RWPE2 (cell line): ENCODE measurements around the gene SMARCD3.
A peak's percentile ranks its signal among the peaks of the same experiment; 100 is the strongest.

Experiments used
- ATAC-seq: fragments of 200-7000 bp; cut with Tn5 transposase; 3 replicates; pipeline ENCODE4 v1.9.1; 2021; ENCODE audit warnings: low read depth
- DNase-seq: peaks from one replicate; pipeline ENCODE4 v3.0.0-alpha.2; 2020; ENCODE audit warnings: low spot score
- H3K27ac ChIP-seq: fragments of 450-650 bp; 2 replicates; pipeline ENCODE4 v1.5.1; 2017; ENCODE audit warnings: mild to moderate bottlenecking; ENCODE audit not compliant: poor library complexity, severe bottlenecking
- H3K27me3 ChIP-seq: fragments of 250-450 bp; sonication (Bioruptor Pico); 2 replicates; pipeline ENCODE4 v1.5.1; 2021; ENCODE audit warnings: mild to moderate bottlenecking, moderate library complexity; ENCODE audit not compliant: insufficient read depth, poor library complexity, severe bottlenecking
- H3K36me3 ChIP-seq: fragments of 250-450 bp; sonication (Bioruptor Pico); 2 replicates; pipeline ENCODE4 v1.5.1; 2020; ENCODE audit warnings: low read depth, mild to moderate bottlenecking, moderate library complexity
- H3K4me1 ChIP-seq: fragments of 250-450 bp; sonication (Bioruptor Pico); 2 replicates; pipeline ENCODE4 v1.5.1; 2021; ENCODE audit warnings: mild to moderate bottlenecking, moderate library complexity; ENCODE audit not compliant: insufficient read depth, poor library complexity, severe bottlenecking
- H3K4me3 ChIP-seq: fragments of 250-450 bp; sonication (Bioruptor Pico); 2 replicates; pipeline ENCODE4 v1.5.1; 2021; ENCODE audit warnings: mild to moderate bottlenecking, moderate library complexity; ENCODE audit not compliant: severe bottlenecking
- H3K9me3 ChIP-seq: fragments of 250-450 bp; sonication (Bioruptor Pico); 2 replicates; pipeline ENCODE4 v1.5.1; 2021; ENCODE audit warnings: mild to moderate bottlenecking, moderate library complexity; ENCODE audit not compliant: severe bottlenecking
- CTCF ChIP-seq: fragments of 450-650 bp; IDR thresholded peaks from one replicate; pipeline ENCODE4 v1.5.1; 2017; ENCODE audit warnings: mild to moderate bottlenecking, moderate library complexity; ENCODE audit not compliant: poor library complexity, severe bottlenecking

The SMARCD3 gene

GRCh38 chr7:151252961-151253711 is 4.6 kb upstream of the SMARCD3 start:
- Histone ChIP-seq H3K27me3 (no peaks in the 10 kb centered on the region), H3K4me1 (no peaks in the 10 kb centered on the region), H3K4me3 (no peak overlapping the region), H3K27ac (no peak overlapping the region), H3K36me3 (no peaks in the 10 kb centered on the region), H3K9me3 (no peaks in the 10 kb centered on the region)
- no peak for TF ChIP-seq CTCF
- ATAC-seq (no peak), DNase-seq (no peak)

GRCh38 chr7:151252561-151252835 is 4.0 kb upstream of the SMARCD3 start:
- no peak overlapping the region for H3K27ac ChIP-seq

GRCh38 chr7:151251689-151252560 is 3.4 kb upstream of the SMARCD3 start:
- peak overlapping the region; percentile 47 for H3K4me3 ChIP-seq
- TF ChIP-seq CTCF = no peak
- no peak overlapping the region for H3K27ac ChIP-seq
- DNase-seq (peak; percentile 54), ATAC-seq (peak; percentile 42)
- H3K27me3 ChIP-seq = no peaks in the 10 kb centered on the region
- no peaks in the 10 kb centered on the region for H3K4me1 ChIP-seq
- no peaks in the 10 kb centered on the region for H3K36me3 ChIP-seq
- no peaks in the 10 kb centered on the region for H3K9me3 ChIP-seq

More at GRCh38 chr7:151252561-151252835, 4.0 kb upstream of the SMARCD3 start:
- no peak overlapping the region for H3K4me3 ChIP-seq
- no peaks in the 10 kb centered on the region for H3K27me3 ChIP-seq
- no peaks in the 10 kb centered on the region for H3K9me3 ChIP-seq
- no peaks in the 10 kb centered on the region for H3K4me1 ChIP-seq
- peak; percentile 52 for DNase-seq
- no peak for ATAC-seq
- H3K36me3 ChIP-seq = no peaks in the 10 kb centered on the region
- TF ChIP-seq CTCF = no peak

GRCh38 chr7:151251328-151251688 is 2.8 kb upstream of the SMARCD3 start:
- Histone ChIP-seq H3K4me3 (peak overlapping the region; percentile 47), H3K27me3 (no peaks in the 10 kb centered on the region), H3K9me3 (no peaks in the 10 kb centered on the region), H3K4me1 (no peaks in the 10 kb centered on the region), H3K36me3 (no peaks in the 10 kb centered on the region), H3K27ac (no peak overlapping the region)
- DNase-seq = peak; percentile 39
- ATAC-seq = no peak; the same call in 2 of the 3 replicates
- TF ChIP-seq CTCF = no peak
